Skeletal muscle cell (primary cell): Measurements from ENCODE around the gene MAP1LC3B2.

Experiments used
- DNase-seq: peaks from one replicate; pipeline ENCODE4 v3.0.0-alpha.2; 2010; ENCODE audit warnings: low read depth
- H3K4me3 ChIP-seq: 2 replicates; pipeline ENCODE4 v1.5.1; 2011; ENCODE audit warnings: low read depth, mild to moderate bottlenecking, control low read depth, low read length, moderate library complexity

MAP1LC3B2 gene

DNA sequence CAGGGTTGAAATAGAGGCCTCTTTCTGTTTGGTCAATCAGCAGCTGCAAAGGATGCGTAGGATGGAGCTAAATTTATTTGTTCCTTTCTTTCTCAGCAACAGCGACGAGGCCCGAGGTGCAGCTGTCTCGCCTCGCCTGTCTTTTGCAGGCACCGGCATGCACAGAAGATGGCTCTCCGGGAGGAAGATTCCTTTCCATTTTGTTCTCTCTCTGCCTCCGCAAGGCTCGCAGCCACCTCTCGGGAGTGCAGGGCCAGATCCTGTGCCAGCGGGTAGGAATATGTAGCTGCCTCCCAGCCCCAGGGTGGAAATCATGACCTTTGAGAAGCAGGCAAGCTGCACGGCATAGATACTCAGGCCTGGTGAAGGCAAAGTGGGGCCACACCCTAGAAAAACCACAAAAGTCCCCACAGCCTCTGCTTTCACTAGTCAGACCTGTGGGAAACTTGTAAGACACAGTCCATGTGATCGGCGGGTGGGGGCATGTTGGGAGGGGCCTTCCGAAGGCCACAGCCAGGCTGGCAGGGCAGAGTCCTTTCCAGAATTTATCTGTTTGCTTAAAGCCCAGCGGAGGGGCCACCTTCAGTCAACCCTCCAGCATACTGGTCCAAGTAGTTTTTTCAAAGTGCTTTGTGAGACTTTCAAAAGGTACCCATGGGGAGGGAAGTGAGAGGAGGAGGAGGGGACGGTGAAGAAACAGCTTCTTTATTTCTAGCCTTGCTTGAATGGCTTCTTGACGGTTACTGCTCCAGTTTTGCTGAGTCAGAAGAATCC lies at the start of gene MAP1LC3B2:
Gene MAP1LC3B2 (plus strand): TSS at position 220 of the 774 bp plus-strand sequence. CDS start 16,562 bp downstream, outside the sequence.
- DNase-seq, result peak; percentile 56
- H3K4me3 ChIP-seq, result no peak within 1 kb of the TSS

DNA sequence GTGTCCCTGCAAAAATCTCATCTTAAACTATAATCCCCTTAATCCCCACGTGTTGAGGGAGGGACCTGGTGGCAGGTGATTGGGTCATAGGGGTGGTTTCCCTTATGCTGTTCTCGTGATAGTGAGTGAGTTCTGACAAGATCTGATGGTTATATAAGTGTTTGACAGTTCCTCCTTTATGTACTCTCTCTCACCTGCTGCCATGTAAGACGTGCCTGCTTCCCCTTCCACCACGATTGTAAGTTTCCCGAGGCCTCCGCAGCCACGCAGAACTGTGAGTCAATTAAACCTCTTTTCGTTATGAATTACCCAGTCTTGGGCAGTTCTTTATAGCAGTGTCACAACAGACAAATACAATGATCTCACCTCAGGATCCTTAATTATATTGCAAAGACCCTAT lies 45.2 kb upstream of the MAP1LC3B2 start:
- DNase-seq, result no peak
- H3K4me3 ChIP-seq, result no peak overlapping the region

DNA sequence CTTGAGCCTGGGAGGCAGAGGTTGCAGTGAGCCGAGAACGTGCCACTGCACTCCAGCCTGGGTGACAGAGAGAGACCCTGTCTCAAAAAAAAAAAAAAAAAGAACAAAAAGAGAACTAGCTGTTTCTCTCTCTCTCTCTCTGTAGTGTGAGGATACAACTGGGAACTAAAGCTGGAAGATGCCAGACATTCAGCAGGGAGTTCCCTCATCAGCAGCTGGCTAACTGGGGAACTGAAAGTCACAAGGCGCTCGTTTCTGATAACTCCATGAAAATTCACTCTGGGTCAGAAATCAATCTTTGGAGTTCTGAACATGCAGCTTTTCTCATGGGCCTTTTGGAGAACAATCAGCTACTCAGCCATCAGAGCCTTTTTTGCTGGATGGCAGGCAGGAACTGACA lies 43.5 kb upstream of the MAP1LC3B2 start:
- H3K4me3 ChIP-seq, result no peak overlapping the region
- DNase-seq, result no peak

DNA sequence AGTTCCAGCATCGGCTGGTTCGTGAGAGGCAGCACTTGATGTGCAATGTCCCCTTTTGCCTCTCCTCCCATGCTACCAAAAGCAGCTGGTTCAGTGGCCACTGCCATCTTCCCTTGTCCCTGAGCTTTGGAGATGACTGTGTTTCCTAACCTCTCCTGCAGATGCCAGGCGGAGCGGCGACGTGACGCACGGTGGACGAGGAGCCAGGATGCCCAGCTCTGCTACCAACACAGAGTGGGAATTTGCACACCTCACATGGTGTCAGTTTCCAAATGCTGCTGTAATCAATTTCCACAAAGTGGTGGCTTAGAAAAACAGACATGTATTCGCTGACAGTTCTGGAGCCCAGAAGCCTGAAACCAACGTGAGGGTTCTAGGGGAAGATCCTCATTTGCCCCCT lies 42.5 kb upstream of the MAP1LC3B2 start:
- no peak overlapping the region for H3K4me3 ChIP-seq

DNA sequence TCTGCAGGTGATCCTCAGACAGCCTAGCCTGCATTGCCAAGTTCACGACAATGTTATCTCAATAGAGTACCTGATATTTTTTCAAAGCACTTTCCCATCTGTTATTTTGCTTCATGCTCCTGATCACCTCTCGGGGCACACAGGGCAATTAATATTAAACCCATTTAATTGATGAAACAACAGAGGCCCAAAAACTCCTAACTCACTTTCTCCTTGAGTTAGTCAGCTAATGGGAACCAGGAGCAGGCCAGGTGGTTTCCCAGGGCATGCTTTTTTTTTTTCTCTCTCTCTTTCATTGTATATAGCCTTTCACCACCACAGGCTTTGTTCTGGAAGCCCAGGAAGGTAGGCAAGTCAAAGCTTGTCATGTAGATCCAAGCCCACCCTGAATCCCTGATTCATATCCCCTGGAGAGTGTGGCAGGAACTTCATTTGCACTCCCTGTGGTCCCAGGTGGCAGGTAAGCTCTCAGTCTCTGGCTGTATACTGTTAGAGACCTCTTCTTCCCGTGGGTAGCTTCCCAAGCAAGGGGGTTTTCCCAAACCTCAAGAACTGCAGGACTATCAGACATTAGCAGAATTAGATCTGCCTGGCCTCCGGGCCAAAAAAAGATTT lies 41.6 kb upstream of the MAP1LC3B2 start:
- H3K4me3 ChIP-seq, result no peak overlapping the region
- no peak for DNase-seq

More for the DNA sequence above, 42.5 kb upstream of the MAP1LC3B2 start:
- no peak for DNase-seq

DNA sequence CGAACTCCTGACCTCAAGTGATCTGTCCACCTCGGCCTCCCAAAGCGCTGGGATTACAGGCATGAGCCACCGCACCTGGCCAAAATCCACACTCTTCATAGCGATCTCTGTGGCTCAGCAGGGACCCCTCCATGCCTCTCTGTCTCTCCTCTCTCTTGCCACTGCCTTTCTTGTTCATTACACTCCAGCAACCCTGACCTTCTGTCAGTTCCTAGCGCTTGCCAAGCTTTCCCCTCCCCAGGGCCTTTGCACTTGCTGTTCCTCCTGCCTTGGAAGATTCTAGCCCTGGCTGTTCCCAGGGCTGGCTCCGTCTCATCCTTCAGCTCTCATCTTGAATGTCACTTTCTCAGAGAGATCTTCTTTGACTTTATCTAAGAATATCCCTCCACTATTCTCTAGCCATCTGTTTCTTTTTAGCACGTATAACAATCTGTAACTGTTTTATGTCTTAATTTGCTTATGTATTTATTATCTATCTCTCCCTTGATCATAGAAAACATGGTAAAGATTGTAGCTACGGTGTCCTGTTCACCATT lies 38.9 kb upstream of the MAP1LC3B2 start:
- no peak for DNase-seq
- no peak overlapping the region for H3K4me3 ChIP-seq

DNA sequence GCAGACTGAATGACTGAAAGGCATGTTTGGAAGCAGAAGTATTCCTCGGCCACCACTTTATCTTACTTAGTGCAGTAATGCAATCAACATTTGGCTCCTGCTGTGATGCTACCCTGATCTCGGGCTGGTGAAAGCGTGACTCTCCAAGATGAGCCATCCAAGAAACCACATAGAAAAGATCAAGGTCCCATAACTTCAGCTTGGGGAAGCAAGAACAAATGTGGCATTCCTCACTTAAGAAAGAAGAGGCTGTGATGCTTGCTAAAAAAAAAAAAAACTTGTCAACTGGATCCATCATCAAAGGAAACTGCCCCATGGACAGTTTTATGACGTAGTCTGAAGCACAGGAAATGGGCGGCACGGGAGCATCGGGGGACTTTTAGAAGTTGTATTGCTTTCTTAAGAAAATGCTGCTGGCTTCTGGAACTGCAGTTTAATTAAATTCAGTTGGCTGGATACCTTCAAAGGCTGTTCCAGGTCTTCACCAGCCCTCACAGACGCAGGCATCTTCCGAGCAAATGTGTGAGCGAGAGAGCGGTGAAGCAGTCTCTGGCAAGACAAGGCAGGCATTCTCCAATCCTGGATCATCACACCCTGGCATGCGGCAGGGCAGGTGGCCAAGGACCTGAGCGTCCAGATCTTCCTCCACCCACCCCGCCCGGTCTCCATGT lies 38.2 kb upstream of the MAP1LC3B2 start:
- H3K4me3 ChIP-seq, result no peak overlapping the region
- peak; percentile 31 for DNase-seq

DNA sequence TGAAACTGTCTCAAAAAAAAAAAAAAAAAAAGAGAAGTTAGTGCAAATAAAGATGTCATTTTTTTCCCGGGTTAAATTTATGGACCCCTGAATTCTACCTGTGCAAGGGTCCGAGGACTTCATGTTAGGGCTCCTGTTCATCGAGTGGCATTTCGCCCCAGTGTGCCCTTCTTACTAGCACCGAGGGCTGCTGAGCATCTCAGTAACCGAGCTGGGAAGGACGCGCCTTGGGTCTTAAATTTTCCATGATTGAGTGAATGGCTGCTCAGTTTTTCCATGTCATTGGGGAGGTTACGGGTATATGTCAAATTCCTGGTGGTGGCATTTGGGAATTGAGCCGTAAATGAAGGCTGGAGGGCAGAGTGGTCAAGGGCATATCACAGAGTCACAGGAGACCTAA lies 34.9 kb upstream of the MAP1LC3B2 start:
- H3K4me3 ChIP-seq, result no peak overlapping the region

DNA sequence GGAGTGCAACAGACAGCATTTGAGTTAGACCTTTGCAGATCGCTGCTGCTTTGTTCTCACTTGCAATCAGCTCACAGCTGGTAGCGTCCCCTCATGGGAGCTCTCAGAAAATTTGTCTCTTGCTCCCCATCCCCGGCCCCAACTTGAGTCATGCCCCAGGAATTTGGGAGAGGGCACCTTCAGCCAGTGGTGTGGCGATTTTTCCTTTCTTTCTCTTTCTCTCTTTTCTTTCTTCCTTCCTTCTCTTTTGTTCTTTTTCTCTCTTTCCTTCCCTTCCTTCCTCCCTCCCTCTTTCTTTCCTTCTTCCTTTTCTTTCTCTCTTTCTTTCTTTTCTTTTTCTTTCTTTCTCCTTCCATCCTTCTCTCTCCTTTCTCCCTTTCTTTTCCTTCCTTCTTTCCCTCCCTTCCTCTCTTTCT lies 34.2 kb upstream of the MAP1LC3B2 start:
- H3K4me3 ChIP-seq, result peak overlapping the region; percentile 7
- DNase-seq, result peak; percentile 29

More for the DNA sequence above, 34.9 kb upstream of the MAP1LC3B2 start:
- no peak for DNase-seq

DNA sequence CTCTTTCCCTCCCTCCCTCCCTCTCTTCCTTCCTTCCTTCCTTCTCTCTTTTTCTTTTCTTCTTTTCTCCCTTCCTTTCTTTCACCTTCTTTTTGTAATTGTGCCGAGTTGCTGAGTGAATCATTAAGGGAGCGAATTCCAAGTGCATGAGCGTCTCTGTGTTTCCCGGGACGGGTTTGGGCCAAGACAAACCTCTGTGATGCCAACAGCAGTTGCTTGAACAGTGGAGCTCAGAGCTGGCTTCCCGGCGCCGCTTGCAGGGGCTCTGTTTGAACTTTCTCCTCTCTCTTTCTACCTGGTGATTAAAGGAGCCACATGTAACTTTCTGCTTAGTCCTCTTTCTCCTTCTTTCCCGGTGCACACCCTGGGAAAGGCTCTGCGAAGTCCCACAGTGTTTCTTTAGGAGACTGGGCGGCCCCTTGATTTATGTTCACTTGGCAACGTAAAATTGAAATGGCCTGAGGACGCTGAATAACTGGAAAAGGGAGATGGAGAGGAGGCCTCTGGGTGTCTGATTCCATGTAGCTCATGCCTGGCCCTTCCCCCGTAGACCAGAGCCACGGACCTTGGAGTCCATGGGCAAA lies 33.7 kb upstream of the MAP1LC3B2 start:
- peak overlapping the region; percentile 21 for H3K4me3 ChIP-seq
- DNase-seq, result peak; percentile 79

DNA sequence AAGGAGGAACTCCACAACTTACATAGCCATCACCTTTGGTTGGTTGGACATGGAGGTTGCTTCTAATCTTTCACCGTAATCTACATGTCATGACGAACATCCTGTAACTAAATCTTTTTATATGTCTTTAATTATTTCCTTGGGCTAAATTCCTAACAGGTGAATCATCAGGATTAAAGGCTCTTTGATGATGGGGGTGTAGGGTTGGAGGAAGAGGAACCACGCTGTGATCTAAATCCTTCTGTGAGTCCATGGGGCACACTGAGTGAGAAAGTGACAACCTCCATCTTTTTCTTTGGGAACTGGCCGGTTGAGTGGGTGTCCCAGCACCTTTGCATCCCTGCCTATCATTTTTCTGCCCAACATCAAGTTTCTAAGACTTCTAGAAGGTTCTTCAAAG lies 31.1 kb upstream of the MAP1LC3B2 start:
- no peak overlapping the region for H3K4me3 ChIP-seq
- no peak for DNase-seq

DNA sequence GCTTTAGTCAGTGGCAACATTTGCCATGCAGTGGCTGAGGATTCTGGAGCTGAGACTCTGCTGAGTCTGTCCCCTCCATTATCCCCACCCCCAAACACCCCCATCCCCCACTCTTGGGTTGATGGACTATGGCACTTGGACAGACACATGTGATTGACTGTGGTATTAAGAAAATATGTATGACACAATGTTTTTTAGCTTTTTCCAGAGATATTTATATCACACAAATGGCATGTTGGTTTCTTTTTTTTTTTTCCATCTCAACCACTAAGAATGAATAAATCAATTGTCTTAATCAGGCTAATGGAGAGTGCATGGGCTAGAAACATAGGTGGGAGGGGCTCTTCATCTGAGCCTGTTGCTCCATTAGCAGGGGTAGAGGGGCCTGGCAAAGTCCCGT lies 30.7 kb upstream of the MAP1LC3B2 start:
- no peak overlapping the region for H3K4me3 ChIP-seq
- DNase-seq, result no peak

DNA sequence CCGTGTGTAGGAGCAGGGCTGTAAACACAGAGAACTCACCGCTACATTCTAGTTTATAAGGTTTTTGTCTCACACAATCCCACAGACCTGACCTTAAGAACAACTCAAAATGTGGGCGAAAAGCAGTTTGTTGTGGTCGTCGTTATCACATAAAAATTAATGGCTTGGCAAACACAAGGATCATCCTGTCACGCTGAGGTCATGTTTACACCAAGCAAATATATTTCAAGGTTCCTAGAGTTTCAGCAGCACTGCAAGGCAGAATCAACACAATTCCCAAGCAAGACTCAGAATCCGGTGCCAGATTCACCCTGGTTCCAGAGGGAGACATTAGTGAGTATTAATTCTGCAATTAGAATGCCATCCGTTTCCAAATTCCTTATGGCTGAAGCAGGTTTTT lies 30.1 kb upstream of the MAP1LC3B2 start:
- DNase-seq, result peak; percentile 77
- H3K4me3 ChIP-seq, result no peak overlapping the region

DNA sequence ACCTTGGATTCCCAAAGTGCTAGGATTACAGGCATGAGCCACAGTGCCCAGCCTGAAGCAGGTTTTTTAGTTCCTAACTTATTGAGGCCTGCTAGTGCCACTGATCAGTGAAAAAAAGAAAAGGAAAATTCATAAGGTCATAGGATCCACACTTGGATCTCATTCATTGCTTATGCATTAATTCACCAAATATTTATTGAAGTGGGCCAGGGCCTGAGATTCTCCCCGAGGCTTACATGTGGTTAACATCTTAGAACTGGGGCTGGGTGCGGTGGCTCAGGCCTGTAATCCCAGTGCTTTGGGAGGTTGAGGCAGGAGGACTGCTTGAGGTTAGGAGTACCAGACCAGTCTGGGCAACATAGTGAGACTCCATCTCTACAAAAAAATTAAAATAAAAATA lies 29.5 kb upstream of the MAP1LC3B2 start:
- no peak overlapping the region for H3K4me3 ChIP-seq
- DNase-seq, result no peak

DNA sequence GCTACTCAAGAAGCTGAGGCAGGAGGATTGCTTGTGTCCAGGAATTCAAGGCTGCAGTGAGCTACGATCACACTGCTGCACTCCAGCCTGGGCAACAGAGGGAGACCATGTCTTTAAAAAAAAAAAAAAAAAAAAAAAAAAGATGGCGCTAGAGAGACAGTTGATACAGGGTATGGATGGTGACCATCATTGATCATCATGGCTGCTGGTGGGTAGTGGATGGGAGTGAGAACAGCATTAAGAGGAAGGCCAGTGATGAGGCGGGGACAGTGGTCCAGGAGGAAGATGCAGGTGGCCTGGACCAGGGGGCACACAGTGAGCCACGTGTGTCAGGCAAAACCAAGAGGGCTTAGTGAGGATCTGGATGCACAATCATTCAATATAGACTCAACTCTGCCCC lies 26.8 kb upstream of the MAP1LC3B2 start:
- H3K4me3 ChIP-seq, result no peak overlapping the region
- DNase-seq, result no peak

DNA sequence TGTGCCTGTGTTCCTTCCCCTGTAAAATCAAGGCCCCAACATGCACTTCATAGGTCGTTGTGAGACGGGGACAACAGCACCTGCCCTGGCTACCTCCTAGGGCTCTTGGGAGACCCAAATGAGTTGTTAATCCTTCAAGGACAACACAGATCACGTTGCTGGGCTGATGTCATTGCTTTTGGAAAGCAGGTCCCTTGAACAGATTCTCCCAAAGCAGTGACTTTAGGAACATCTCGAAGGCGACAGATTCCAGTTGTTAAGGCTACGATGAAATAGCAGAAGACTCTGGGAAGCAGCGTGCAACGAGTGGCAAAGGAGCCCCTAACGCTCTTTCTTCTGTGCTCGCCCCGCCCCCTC lies 26.2 kb upstream of the MAP1LC3B2 start:
- peak overlapping the region; percentile 52 for H3K4me3 ChIP-seq
- no peak for DNase-seq

DNA sequence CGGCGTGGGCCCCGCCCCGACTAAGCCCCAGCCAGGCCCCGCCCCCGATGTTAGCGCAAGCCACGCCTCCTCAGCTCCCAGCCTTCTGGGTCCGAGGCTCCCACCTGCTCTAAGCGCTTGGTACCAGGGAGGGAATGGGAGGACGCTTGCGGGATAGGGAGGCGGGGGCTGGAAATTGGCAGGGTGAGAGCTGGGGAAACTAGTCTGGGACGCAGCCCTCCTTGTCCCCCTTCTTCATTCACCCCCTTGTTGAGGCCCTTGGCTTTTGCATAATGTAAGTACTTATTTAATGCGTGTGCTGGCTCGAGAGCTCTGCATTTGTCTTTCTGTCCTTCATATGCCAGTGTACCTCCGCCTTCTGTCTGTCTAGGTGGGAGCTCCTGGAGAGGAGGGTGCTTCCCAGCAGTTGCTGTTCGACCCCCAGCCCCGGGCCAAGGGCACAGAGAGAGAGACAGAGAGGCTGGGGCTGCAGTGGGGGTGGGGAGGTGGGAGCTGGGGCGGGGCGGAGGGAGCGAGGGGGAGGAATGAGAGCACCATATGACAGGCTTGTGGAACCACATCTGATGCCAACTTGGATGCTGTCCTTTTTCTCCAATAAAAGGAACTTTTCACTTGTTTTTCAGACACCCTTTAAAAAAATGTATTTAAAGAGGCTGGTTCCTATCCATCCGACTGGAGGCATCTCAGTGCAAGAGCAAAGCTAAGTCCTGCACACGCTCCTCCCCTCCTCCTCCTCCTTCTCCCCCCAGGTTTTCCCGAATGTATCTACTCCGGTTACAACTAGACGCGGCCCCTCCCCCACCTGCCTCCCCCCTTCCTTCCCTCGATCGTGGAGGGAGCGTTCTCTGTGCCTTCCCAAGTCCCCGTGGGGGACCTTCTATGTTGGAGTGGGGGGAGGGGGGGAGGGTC lies 25.6 kb upstream of the MAP1LC3B2 start:
- peak overlapping the region; percentile 52 for H3K4me3 ChIP-seq
- peak; percentile 45 for DNase-seq

DNA sequence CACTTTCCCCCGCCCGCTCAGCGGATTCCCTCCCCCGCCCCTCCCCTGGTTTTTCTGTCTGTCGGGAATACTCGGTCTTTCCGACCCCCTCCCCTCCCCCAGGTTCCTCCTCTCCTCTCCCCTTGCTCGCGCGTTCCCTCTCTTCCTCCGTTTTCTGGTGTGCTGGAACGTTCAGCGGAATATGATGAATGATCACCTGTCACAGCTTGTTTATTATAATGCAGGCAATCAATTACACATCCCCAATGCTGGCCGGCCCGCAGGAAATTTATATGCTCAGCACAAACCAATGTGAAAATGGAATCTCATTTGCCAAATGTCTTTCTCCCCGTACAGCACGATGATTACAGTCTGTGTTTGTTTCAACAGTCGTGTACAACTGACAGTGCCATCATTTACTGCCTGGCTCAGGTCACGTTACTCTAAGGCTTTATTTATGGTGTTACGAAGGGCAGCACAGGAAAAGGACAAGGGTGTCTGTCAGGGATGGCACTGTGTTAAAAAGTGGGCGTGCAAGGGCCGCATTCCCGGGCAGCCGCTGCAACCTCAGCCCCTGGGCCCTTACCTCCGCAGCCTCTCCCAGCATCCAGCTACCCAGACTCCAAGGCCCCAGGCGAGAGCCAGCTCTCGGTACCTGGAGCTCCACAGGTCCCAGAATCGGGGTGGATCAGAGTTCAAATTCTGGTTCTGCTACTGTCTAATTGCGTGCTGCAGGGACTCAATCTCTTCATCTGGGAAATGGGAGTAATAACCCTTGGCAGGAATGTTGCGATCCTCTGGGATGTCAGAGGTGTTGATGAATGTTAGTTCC lies 24.7 kb upstream of the MAP1LC3B2 start:
- no peak for DNase-seq
- H3K4me3 ChIP-seq, result peak overlapping the region; percentile 52
